GM21723 (cell line): ENCODE measurements around the gene SPAG7.

Source experiments
- ATAC-seq: cut with Tn5 transposase; IDR thresholded peaks from one replicate; pipeline ENCODE4 v1.9.1; 2021; ENCODE audit warnings: mild to moderate bottlenecking, moderate library complexity; ENCODE audit not compliant: unreplicated experiment

The SPAG7 gene

GRCh38 chr17:4967539-4968485 is at the start of gene SPAG7:
TSS of gene SPAG7 (minus strand) at chr17:4967817. CDS start at chr17:4967804, 13 bp downstream.
- ATAC-seq, result peak; percentile 65

GRCh38 chr17:5014357-5014756 is 46.7 kb upstream of the SPAG7 start:
- ATAC-seq, result no peak

GRCh38 chr17:5011928-5012327 is 44.3 kb upstream of the SPAG7 start:
- ATAC-seq, result no peak

GRCh38 chr17:5003214-5003867 is 35.7 kb upstream of the SPAG7 start:
- ATAC-seq, result no peak

- ATAC-seq, result no peak
Observed at GRCh38 chr17:5002121-5002788, 34.6 kb upstream of the SPAG7 start.

GRCh38 chr17:5000237-5000639 is 32.6 kb upstream of the SPAG7 start:
- ATAC-seq, result no peak

- ATAC-seq, result no peak
Observed at GRCh38 chr17:4999430-5000093, 31.9 kb upstream of the SPAG7 start.

- no peak for ATAC-seq
Observed at GRCh38 chr17:4998732-4999429, 31.3 kb upstream of the SPAG7 start.

GRCh38 chr17:4998027-4998731 is 30.6 kb upstream of the SPAG7 start:
- peak; percentile 25 for ATAC-seq

GRCh38 chr17:4997302-4998026 is 29.8 kb upstream of the SPAG7 start, which contains the start of the genes INCA1 and KIF1C:
TSS of gene INCA1 (minus strand) at chr17:4997522. CDS start at chr17:4994437, 3,085 bp downstream.
TSS of gene KIF1C (plus strand) at chr17:4997950. CDS start at chr17:5000247, 2,297 bp downstream.
- peak; percentile 85 for ATAC-seq

- ATAC-seq, result no peak
Observed at GRCh38 chr17:4994081-4994595, 26.5 kb upstream of the SPAG7 start.

- no peak for ATAC-seq
Observed at GRCh38 chr17:4987767-4988567, 20.4 kb upstream of the SPAG7 start.

- ATAC-seq, result peak; percentile 61
Observed at GRCh38 chr17:4986951-4987766, 19.5 kb upstream of the SPAG7 start, which contains the start of gene CAMTA2. TSS of gene CAMTA2 (minus strand) at chr17:4987675. CDS start at chr17:4986222, 1,453 bp downstream.

GRCh38 chr17:4986403-4986802 is 18.8 kb upstream of the SPAG7 start:
- no peak for ATAC-seq

- ATAC-seq, result no peak
Observed at GRCh38 chr17:4982305-4982704, 14.7 kb upstream of the SPAG7 start.

GRCh38 chr17:4980644-4981216 is 13.1 kb upstream of the SPAG7 start:
- no peak for ATAC-seq
